AG08396 (cell line): ENCODE data around the gene ZFTA.
A peak's percentile ranks its signal among the peaks of the same experiment; 100 is the strongest.

ENCODE experiments used
- DNase-seq: peaks from one replicate; pipeline ENCODE4 v3.0.0; 2012; ENCODE audit warnings: low spot score, mixed read lengths

ZFTA gene

GRCh38 chr11:63749624-63750023 lies 19.0 kb downstream of the ZFTA start:
- no peak for DNase-seq

GRCh38 chr11:63747011-63747410 lies 21.6 kb downstream of the ZFTA start:
- DNase-seq, result no peak

- no peak for DNase-seq
Measured at GRCh38 chr11:63745304-63746170, 23.0 kb downstream of the ZFTA start.

GRCh38 chr11:63738720-63739360 lies 29.7 kb downstream of the ZFTA start:
- peak; percentile 56 for DNase-seq

GRCh38 chr11:63737718-63738117 lies 30.9 kb downstream of the ZFTA start:
- DNase-seq, result no peak

GRCh38 chr11:63736864-63737263 lies 31.7 kb downstream of the ZFTA start:
- DNase-seq, result no peak

- DNase-seq, result no peak
Measured at GRCh38 chr11:63729326-63729725, 39.2 kb downstream of the ZFTA start.

- DNase-seq, result no peak
Measured at GRCh38 chr11:63720611-63721010, 48.0 kb downstream of the ZFTA start.

- DNase-seq, result no peak
Measured at GRCh38 chr11:63719987-63720386, 48.6 kb downstream of the ZFTA start.

- DNase-seq, result no peak
Measured at GRCh38 chr11:63719001-63719400, 49.6 kb downstream of the ZFTA start.
